Muscle layer of colon (tissue), 2 donors: ENCODE data around the gene TM4SF1.

Source experiments
- H3K27ac ChIP-seq: one replicate; pipeline ENCODE4 v1.7.0; 2013; ENCODE audit warnings: low read depth, mild to moderate bottlenecking, low read length, moderate library complexity
- H3K27me3 ChIP-seq, 2 donors: one replicate each; pipeline ENCODE4 v1.7.0; 2013; ENCODE audit warnings: low read length in 2 of 2, mild to moderate bottlenecking in 2 of 2; ENCODE audit not compliant: insufficient read depth in 2 of 2, control insufficient read depth in 1 of 2
- H3K36me3 ChIP-seq: one replicate; pipeline ENCODE4 v1.7.0; 2013; ENCODE audit warnings: mild to moderate bottlenecking, low read length; ENCODE audit not compliant: insufficient read depth
- H3K4me1 ChIP-seq: one replicate; pipeline ENCODE4 v1.7.0; 2013; ENCODE audit warnings: mild to moderate bottlenecking, low read length; ENCODE audit not compliant: insufficient read depth
- H3K4me3 ChIP-seq, 2 donors: one replicate each; pipeline ENCODE4 v1.7.0; 2013; ENCODE audit warnings: low read length in 2 of 2, low read depth in 1 of 2, mild to moderate bottlenecking in 1 of 2, moderate library complexity in 1 of 2
- H3K9ac ChIP-seq: one replicate; pipeline ENCODE4 v1.7.0; 2013; ENCODE audit warnings: low read length
- H3K9me3 ChIP-seq: one replicate; pipeline ENCODE4 v1.7.0; 2013; ENCODE audit warnings: mild to moderate bottlenecking, low read length
- donor health status: abdominal sarcoma.
- donor health status: Adenocarcinoma of cecum.

Gene TM4SF1

GRCh38 chr3:149371723-149372114 is 5.7 kb downstream of the TM4SF1 start:
- Histone ChIP-seq H3K27ac (no peak overlapping the region), H3K36me3 (no peaks in the 10 kb centered on the region), H3K4me1 (peaks cover 18% of the 10 kb centered on the region)

GRCh38 chr3:149371001-149371722 is 6.3 kb downstream of the TM4SF1 start:
- Histone ChIP-seq H3K4me1 (peaks cover 18% of the 10 kb centered on the region), H3K27me3 (no peaks in the 10 kb centered on the region), H3K36me3 (no peaks in the 10 kb centered on the region), H3K9me3 (no peaks in the 10 kb centered on the region), H3K9ac (no peak overlapping the region), H3K27ac (no peak overlapping the region), H3K4me3 (no peak overlapping the region)

More at GRCh38 chr3:149371723-149372114, 5.7 kb downstream of the TM4SF1 start:
- H3K9ac ChIP-seq = no peak overlapping the region
- no peaks in the 10 kb centered on the region for H3K9me3 ChIP-seq
- H3K4me3 ChIP-seq = no peak overlapping the region
- no peaks in the 10 kb centered on the region for H3K27me3 ChIP-seq

GRCh38 chr3:149369991-149370866 is 7.2 kb downstream of the TM4SF1 start:
- no peak overlapping the region for H3K9ac ChIP-seq
- no peak overlapping the region for H3K27ac ChIP-seq
- H3K4me1 ChIP-seq = peaks cover 18% of the 10 kb centered on the region
- H3K27me3 ChIP-seq = no peaks in the 10 kb centered on the region
- no peaks in the 10 kb centered on the region for H3K9me3 ChIP-seq
- H3K36me3 ChIP-seq = no peaks in the 10 kb centered on the region
- H3K4me3 ChIP-seq = no peak overlapping the region

- H3K27me3 ChIP-seq = no peaks in the 10 kb centered on the region
- H3K36me3 ChIP-seq = no peaks in the 10 kb centered on the region
- H3K27ac ChIP-seq = peak overlapping the region; percentile 39
- H3K9me3 ChIP-seq = no peaks in the 10 kb centered on the region
- no peak overlapping the region for H3K9ac ChIP-seq
- no peak overlapping the region for H3K4me3 ChIP-seq
- peaks cover 18% of the 10 kb centered on the region for H3K4me1 ChIP-seq
Observed at GRCh38 chr3:149368674-149369497, 8.6 kb downstream of the TM4SF1 start.

GRCh38 chr3:149368201-149368673 is 9.2 kb downstream of the TM4SF1 start:
- no peak overlapping the region for H3K27ac ChIP-seq
- no peaks in the 10 kb centered on the region for H3K27me3 ChIP-seq
- H3K4me3 ChIP-seq = no peak overlapping the region
- no peaks in the 10 kb centered on the region for H3K9me3 ChIP-seq
- no peak overlapping the region for H3K9ac ChIP-seq
- H3K36me3 ChIP-seq = no peaks in the 10 kb centered on the region
- peaks cover 18% of the 10 kb centered on the region for H3K4me1 ChIP-seq

- Histone ChIP-seq H3K9me3 (no peaks in the 10 kb centered on the region), H3K4me3 (no peak overlapping the region), H3K36me3 (no peaks in the 10 kb centered on the region), H3K27me3 (no peaks in the 10 kb centered on the region), H3K27ac (no peak overlapping the region), H3K9ac (no peak overlapping the region), H3K4me1 (peaks cover 18% of the 10 kb centered on the region)
Observed at GRCh38 chr3:149366941-149367840, 10.3 kb downstream of the TM4SF1 start.

- H3K9ac ChIP-seq = no peak overlapping the region
- no peaks in the 10 kb centered on the region for H3K36me3 ChIP-seq
- no peaks in the 10 kb centered on the region for H3K27me3 ChIP-seq
- peaks cover 11% of the 10 kb centered on the region for H3K4me1 ChIP-seq
- no peaks in the 10 kb centered on the region for H3K9me3 ChIP-seq
- H3K27ac ChIP-seq = no peak overlapping the region
- no peak overlapping the region for H3K4me3 ChIP-seq
Observed at GRCh38 chr3:149366031-149366430, 11.4 kb downstream of the TM4SF1 start.

GRCh38 chr3:149364624-149365023 is 12.8 kb downstream of the TM4SF1 start:
- H3K4me3 ChIP-seq = no peak overlapping the region
- no peaks in the 10 kb centered on the region for H3K36me3 ChIP-seq
- no peaks in the 10 kb centered on the region for H3K27me3 ChIP-seq
- H3K27ac ChIP-seq = no peak overlapping the region
- no peaks in the 10 kb centered on the region for H3K4me1 ChIP-seq
- no peaks in the 10 kb centered on the region for H3K9me3 ChIP-seq
- no peak overlapping the region for H3K9ac ChIP-seq

- no peaks in the 10 kb centered on the region for H3K27me3 ChIP-seq
- no peaks in the 10 kb centered on the region for H3K9me3 ChIP-seq
- no peaks in the 10 kb centered on the region for H3K36me3 ChIP-seq
- no peaks in the 10 kb centered on the region for H3K4me1 ChIP-seq
- H3K9ac ChIP-seq = no peak overlapping the region
- no peak overlapping the region for H3K4me3 ChIP-seq
- H3K27ac ChIP-seq = no peak overlapping the region
Observed at GRCh38 chr3:149363053-149363452, 14.4 kb downstream of the TM4SF1 start.

GRCh38 chr3:149362366-149362765 is 15.1 kb downstream of the TM4SF1 start:
- Histone ChIP-seq H3K36me3 (no peaks in the 10 kb centered on the region), H3K4me3 (no peak overlapping the region), H3K9ac (no peak overlapping the region), H3K27me3 (no peaks in the 10 kb centered on the region), H3K4me1 (no peaks in the 10 kb centered on the region), H3K9me3 (no peaks in the 10 kb centered on the region), H3K27ac (no peak overlapping the region)
